22Rv1 (cell line): Measurements from ENCODE around the gene IVNS1ABP.

Experiments
- H3K27ac ChIP-seq: fragments of 450-650 bp; 2 replicates; pipeline ENCODE4 v1.5.1; 2017
- CTCF ChIP-seq: fragments of 450-650 bp; IDR thresholded peaks from 2 replicates; pipeline ENCODE4 v1.5.1; 2017; ENCODE audit warnings: mild to moderate bottlenecking
- ZFX ChIP-seq: fragments of 450-650 bp; IDR thresholded peaks from 2 replicates; pipeline ENCODE4 v1.6.1; 2017; ENCODE audit warnings: antibody characterized with exemption, borderline replicate concordance

The IVNS1ABP gene

GRCh38 chr1:185249563-185249962, 67.5 kb downstream of the IVNS1ABP start:
- TF ChIP-seq CTCF (no peak), ZFX (no peak)
- H3K27ac ChIP-seq, result no peak overlapping the region
